Upper lobe of left lung (tissue), 4 donors: Measurements from ENCODE around the gene ANKRD10.

Experiments used
- EP300 ChIP-seq, 4 donors: sonication (generic); formaldehyde crosslinking; IDR thresholded peaks; one replicate each; pipeline ENCODE4 v1.5.1; 2017; ENCODE audit warnings: antibody characterized with exemption in 4 of 4, control low read depth in 2 of 4
- POLR2A ChIP-seq, 4 donors: fragments of 450-650 bp; IDR thresholded peaks; one replicate each; pipeline ENCODE4 v1.5.1; 2016 to 2017; ENCODE audit warnings: antibody characterized with exemption in 4 of 4, mild to moderate bottlenecking in 2 of 4
- TF ChIP-seq, protein P1 (sequence below), 6 experiments: fragments of 450-650 bp in 4 of 6; fragments of 200-600 bp in 2 of 6; sonication (generic) in 2 of 6; IDR thresholded peaks; one replicate each; pipeline ENCODE4 v1.5.1; 2016 to 2019; ENCODE audit warnings: antibody characterized with exemption in 6 of 6

DNA sequence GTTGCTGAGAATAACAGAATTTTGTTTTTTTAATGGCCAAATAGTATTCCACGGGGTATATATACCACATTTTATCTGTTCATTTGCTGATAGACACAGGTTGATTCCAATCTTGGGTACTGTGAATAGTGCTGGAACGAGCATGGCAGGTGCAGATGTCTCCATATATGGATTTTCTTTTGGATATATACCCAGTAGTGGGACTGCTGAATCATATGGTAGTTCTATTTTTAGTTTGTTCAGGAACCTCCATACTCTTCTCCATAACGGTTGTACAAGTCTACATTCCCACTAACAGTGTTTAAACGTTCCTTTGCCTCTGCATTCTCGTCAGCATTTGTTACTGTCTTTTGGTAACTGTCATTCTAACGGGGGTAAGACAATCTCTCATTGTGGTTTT lies 17.3 kb downstream of the ANKRD10 start:
- TF ChIP-seq EP300 (IDR thresholded peaks at IDR 0.05), result no peak
- TF ChIP-seq, protein P1, sequence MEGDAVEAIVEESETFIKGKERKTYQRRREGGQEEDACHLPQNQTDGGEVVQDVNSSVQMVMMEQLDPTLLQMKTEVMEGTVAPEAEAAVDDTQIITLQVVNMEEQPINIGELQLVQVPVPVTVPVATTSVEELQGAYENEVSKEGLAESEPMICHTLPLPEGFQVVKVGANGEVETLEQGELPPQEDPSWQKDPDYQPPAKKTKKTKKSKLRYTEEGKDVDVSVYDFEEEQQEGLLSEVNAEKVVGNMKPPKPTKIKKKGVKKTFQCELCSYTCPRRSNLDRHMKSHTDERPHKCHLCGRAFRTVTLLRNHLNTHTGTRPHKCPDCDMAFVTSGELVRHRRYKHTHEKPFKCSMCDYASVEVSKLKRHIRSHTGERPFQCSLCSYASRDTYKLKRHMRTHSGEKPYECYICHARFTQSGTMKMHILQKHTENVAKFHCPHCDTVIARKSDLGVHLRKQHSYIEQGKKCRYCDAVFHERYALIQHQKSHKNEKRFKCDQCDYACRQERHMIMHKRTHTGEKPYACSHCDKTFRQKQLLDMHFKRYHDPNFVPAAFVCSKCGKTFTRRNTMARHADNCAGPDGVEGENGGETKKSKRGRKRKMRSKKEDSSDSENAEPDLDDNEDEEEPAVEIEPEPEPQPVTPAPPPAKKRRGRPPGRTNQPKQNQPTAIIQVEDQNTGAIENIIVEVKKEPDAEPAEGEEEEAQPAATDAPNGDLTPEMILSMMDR (IDR thresholded peaks at IDR 0.05), result no peak
- TF ChIP-seq POLR2A (IDR thresholded peaks at IDR 0.05), result no peak
